Breast epithelium (tissue), 3 donors: ENCODE results near the gene TERB2.
"Not testable (repeated sequence)": the region's sequence is repeated elsewhere in the genome, so short reads cannot be mapped to it uniquely, and the experiment has no call there.

Source experiments
- POLR2A ChIP-seq: fragments of 450-650 bp; IDR thresholded peaks from one replicate; pipeline ENCODE4 v1.6.1; 2016; ENCODE audit warnings: antibody characterized with exemption, mild to moderate bottlenecking, moderate library complexity
- TF ChIP-seq, protein P1 (sequence below), 3 donors: fragments of 450-650 bp; IDR thresholded peaks; one replicate each; pipeline ENCODE4 v1.5.1; 2016 to 2017; ENCODE audit warnings: antibody characterized with exemption in 3 of 3, mild to moderate bottlenecking in 3 of 3, moderate library complexity in 3 of 3

DNA sequence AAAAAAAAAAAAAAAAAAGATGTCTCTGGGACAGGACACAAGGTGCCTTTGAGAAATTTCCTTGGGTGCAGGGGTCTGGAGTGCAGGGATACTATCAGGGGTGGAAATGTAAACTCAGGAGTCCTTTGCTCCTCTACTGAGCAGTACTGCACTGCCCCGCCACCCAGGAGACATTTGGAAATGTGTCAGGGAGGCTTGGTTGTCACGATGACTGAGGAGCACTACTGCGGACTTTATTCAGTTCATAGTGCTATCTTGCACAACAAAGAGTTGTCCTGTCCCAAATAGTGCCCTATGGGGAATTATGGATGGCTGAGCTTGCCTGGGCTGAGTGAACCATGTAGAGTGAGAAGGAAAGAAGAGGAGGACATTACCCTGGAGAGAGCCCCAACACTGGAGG lies 69.1 kb downstream of the TERB2 start:
- TF ChIP-seq, protein P1, sequence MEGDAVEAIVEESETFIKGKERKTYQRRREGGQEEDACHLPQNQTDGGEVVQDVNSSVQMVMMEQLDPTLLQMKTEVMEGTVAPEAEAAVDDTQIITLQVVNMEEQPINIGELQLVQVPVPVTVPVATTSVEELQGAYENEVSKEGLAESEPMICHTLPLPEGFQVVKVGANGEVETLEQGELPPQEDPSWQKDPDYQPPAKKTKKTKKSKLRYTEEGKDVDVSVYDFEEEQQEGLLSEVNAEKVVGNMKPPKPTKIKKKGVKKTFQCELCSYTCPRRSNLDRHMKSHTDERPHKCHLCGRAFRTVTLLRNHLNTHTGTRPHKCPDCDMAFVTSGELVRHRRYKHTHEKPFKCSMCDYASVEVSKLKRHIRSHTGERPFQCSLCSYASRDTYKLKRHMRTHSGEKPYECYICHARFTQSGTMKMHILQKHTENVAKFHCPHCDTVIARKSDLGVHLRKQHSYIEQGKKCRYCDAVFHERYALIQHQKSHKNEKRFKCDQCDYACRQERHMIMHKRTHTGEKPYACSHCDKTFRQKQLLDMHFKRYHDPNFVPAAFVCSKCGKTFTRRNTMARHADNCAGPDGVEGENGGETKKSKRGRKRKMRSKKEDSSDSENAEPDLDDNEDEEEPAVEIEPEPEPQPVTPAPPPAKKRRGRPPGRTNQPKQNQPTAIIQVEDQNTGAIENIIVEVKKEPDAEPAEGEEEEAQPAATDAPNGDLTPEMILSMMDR (IDR thresholded peaks at IDR 0.05): not testable (repeated sequence)
- not testable (repeated sequence) for TF ChIP-seq POLR2A
